NCI-H1417 treated with DMSO at 0.1 percent for 48 hours (cell line): ENCODE data around the gene LRP4.
"Not testable (repeated sequence)": the region's sequence is repeated elsewhere in the genome, so short reads cannot be mapped to it uniquely, and the experiment has no call there.

Source experiments
- DNase-seq: peaks from one replicate; lab custom pipeline; 2025; lab: John Stamatoyannopoulos, UW

The LRP4 gene

GRCh38 chr11:46927928-46928327 is 9.6 kb upstream of the LRP4 start:
- DNase-seq: not testable (repeated sequence)

GRCh38 chr11:46920755-46921154 is 2.4 kb upstream of the LRP4 start:
- no peak for DNase-seq

GRCh38 chr11:46918788-46919513 is 601 bp upstream of the LRP4 start:
- no peak for DNase-seq

- no peak for DNase-seq
These were observed 628 bp downstream of the LRP4 start for GRCh38 chr11:46917762-46918082.

- DNase-seq: no peak
These were observed 1.1 kb downstream of the LRP4 start for GRCh38 chr11:46917109-46917761.

GRCh38 chr11:46916286-46917108 is 1.9 kb downstream of the LRP4 start:
- no peak for DNase-seq

GRCh38 chr11:46914910-46915309 is 3.4 kb downstream of the LRP4 start:
- DNase-seq: no peak

GRCh38 chr11:46914363-46914762 is 4.0 kb downstream of the LRP4 start:
- DNase-seq: no peak

- DNase-seq: no peak
These were observed 4.9 kb downstream of the LRP4 start for GRCh38 chr11:46913484-46913883.

- no peak for DNase-seq
These were observed 5.7 kb downstream of the LRP4 start for GRCh38 chr11:46912526-46913150.

- DNase-seq: no peak
These were observed 10.7 kb downstream of the LRP4 start for GRCh38 chr11:46907606-46908005.

GRCh38 chr11:46906609-46907041 is 11.7 kb downstream of the LRP4 start:
- DNase-seq: no peak

GRCh38 chr11:46905806-46906205 is 12.5 kb downstream of the LRP4 start:
- DNase-seq: no peak

- DNase-seq: no peak
These were observed 14.5 kb downstream of the LRP4 start for GRCh38 chr11:46903846-46904245.

GRCh38 chr11:46902694-46903093 is 15.7 kb downstream of the LRP4 start:
- no peak for DNase-seq

GRCh38 chr11:46901156-46901555 is 17.2 kb downstream of the LRP4 start:
- no peak for DNase-seq

- no peak for DNase-seq
These were observed 18.1 kb downstream of the LRP4 start for GRCh38 chr11:46900091-46900746.

GRCh38 chr11:46899501-46900025 is 18.8 kb downstream of the LRP4 start:
- no peak for DNase-seq

GRCh38 chr11:46898396-46899095 is 19.8 kb downstream of the LRP4 start:
- no peak for DNase-seq

- no peak for DNase-seq
These were observed 21.5 kb downstream of the LRP4 start for GRCh38 chr11:46896719-46897406.
